H9 (cell line): Measurements from ENCODE around the gene ADGRG1. TPM values are rescaled to one million over a fixed set of nuclear protein-coding genes. Genes with fewer than 3 reads are reported as not detected.

Experiments
- DNase-seq: peaks from one replicate; pipeline ENCODE4 v3.0.0-alpha.2; 2017
- H2AFZ ChIP-seq: one replicate; pipeline ENCODE4 v1.6.1; 2013; ENCODE audit warnings: mild to moderate bottlenecking, low read length, control low read depth, moderate library complexity
- H2AK5ac ChIP-seq: 2 replicates; pipeline ENCODE4 v1.6.1; 2013; ENCODE audit warnings: low read length, control low read depth, mixed read lengths; ENCODE audit not compliant: insufficient read length
- H2BK120ac ChIP-seq: one replicate; pipeline ENCODE4 v1.6.1; 2013; ENCODE audit warnings: low read depth, mild to moderate bottlenecking, low read length, control low read depth, inconsistent platforms; ENCODE audit not compliant: poor library complexity, severe bottlenecking
- H2BK12ac ChIP-seq: 2 replicates; pipeline ENCODE4 v1.6.1; 2013; ENCODE audit warnings: low read length, control low read depth, mixed read lengths, low read depth; ENCODE audit not compliant: insufficient read length
- H2BK15ac ChIP-seq: 2 replicates; pipeline ENCODE4 v1.6.1; 2013; ENCODE audit warnings: low read depth, low read length, control low read depth
- H2BK20ac ChIP-seq: one replicate; pipeline ENCODE4 v1.6.1; 2013; ENCODE audit warnings: low read depth, mild to moderate bottlenecking, low read length, control low read depth, inconsistent platforms; ENCODE audit not compliant: poor library complexity, severe bottlenecking
- H2BK5ac ChIP-seq: 2 replicates; pipeline ENCODE4 v1.6.1; 2013; ENCODE audit warnings: low read length, control low read depth, mixed read lengths; ENCODE audit not compliant: insufficient read length
- H3K14ac ChIP-seq: 2 replicates; pipeline ENCODE4 v1.6.1; 2013; ENCODE audit warnings: low read length, control low read depth; ENCODE audit not compliant: insufficient read depth
- H3K18ac ChIP-seq: 2 replicates; pipeline ENCODE4 v1.6.1; 2013; ENCODE audit warnings: low read depth, mild to moderate bottlenecking, mixed read lengths, low read length, control low read depth; ENCODE audit not compliant: insufficient read length
- H3K23ac ChIP-seq: 2 replicates; pipeline ENCODE4 v1.6.1; 2013; ENCODE audit warnings: low read length, control low read depth, mixed read lengths, low read depth; ENCODE audit not compliant: insufficient read length
- H3K23me2 ChIP-seq: 2 replicates; pipeline ENCODE4 v1.6.1; 2013; ENCODE audit warnings: low read depth, mild to moderate bottlenecking, mixed read lengths, low read length, control low read depth; ENCODE audit not compliant: insufficient read length, poor library complexity, severe bottlenecking
- H3K27ac ChIP-seq: 2 replicates; pipeline ENCODE4 v1.5.1; 2013; ENCODE audit warnings: low read length, control low read depth, mixed read lengths, low read depth; ENCODE audit not compliant: insufficient read length
- H3K27me3 ChIP-seq: 2 replicates; pipeline ENCODE4 v1.6.1; 2013; ENCODE audit warnings: low read length, control low read depth, inconsistent platforms; ENCODE audit not compliant: insufficient read depth
- H3K4ac ChIP-seq: 2 replicates; pipeline ENCODE4 v1.6.1; 2013; ENCODE audit warnings: low read depth, mild to moderate bottlenecking, control low read depth, inconsistent platforms, low read length, moderate library complexity
- H3K4me1 ChIP-seq: 2 replicates; pipeline ENCODE4 v1.6.1; 2013; ENCODE audit warnings: low read length, control low read depth, inconsistent platforms; ENCODE audit not compliant: insufficient read depth
- H3K4me2 ChIP-seq: 2 replicates; pipeline ENCODE4 v1.6.1; 2013; ENCODE audit warnings: low read length, control low read depth, mixed read lengths; ENCODE audit not compliant: insufficient read length, insufficient read depth
- H3K56ac ChIP-seq: 2 replicates; pipeline ENCODE4 v1.6.1; 2013; ENCODE audit warnings: low read depth, mild to moderate bottlenecking, mixed read lengths, low read length, control low read depth; ENCODE audit not compliant: insufficient read length
- H3K79me1 ChIP-seq: 2 replicates; pipeline ENCODE4 v1.6.1; 2013; ENCODE audit warnings: low read depth, mild to moderate bottlenecking, moderate library complexity, low read length, control low read depth, inconsistent platforms; ENCODE audit not compliant: insufficient read depth, poor library complexity, severe bottlenecking
- H3K79me2 ChIP-seq: 2 replicates; pipeline ENCODE4 v1.6.1; 2013; ENCODE audit warnings: low read length, control low read depth, inconsistent platforms; ENCODE audit not compliant: insufficient read depth
- H3K9ac ChIP-seq: 2 replicates; pipeline ENCODE4 v1.6.1; 2013; ENCODE audit warnings: low read length, control low read depth, mixed read lengths; ENCODE audit not compliant: insufficient read length; ENCODE audit errors: extremely low read depth
- H3K9me3 ChIP-seq: one replicate; pipeline ENCODE4 v1.6.1; 2013; ENCODE audit warnings: low read depth, low read length, inconsistent platforms; ENCODE audit not compliant: control insufficient read depth
- H3T11ph ChIP-seq: one replicate; pipeline ENCODE4 v1.6.1; 2013; ENCODE audit warnings: mild to moderate bottlenecking, low read length, control low read depth, inconsistent platforms
- H4K20me1 ChIP-seq: one replicate; pipeline ENCODE4 v1.6.1; 2013; ENCODE audit not compliant: control insufficient read depth, insufficient read length, insufficient read depth
- H4K5ac ChIP-seq: 2 replicates; pipeline ENCODE4 v1.6.1; 2013; ENCODE audit warnings: low read depth, mild to moderate bottlenecking, mixed read lengths, low read length, control low read depth; ENCODE audit not compliant: insufficient read length
- H4K8ac ChIP-seq: replicated peaks from 2 replicates; pipeline ENCODE4 v1.6.1; 2013; ENCODE audit warnings: low read length, control low read depth, mixed read lengths, low read depth; ENCODE audit not compliant: insufficient read length
- H4K91ac ChIP-seq: 2 replicates; pipeline ENCODE4 v1.6.1; 2013; ENCODE audit warnings: low read depth, mild to moderate bottlenecking, moderate library complexity, mixed read lengths, low read length, control low read depth; ENCODE audit not compliant: insufficient read length
- H3K27ac Mint-ChIP-seq, 3 experiments: 2 replicates in 2 of 3; 3 replicates in 1 of 3; pipeline ENCODE4 v1.8.0; 2020 to 2021; ENCODE audit warnings: mixed read lengths in 3 of 3, mild to moderate bottlenecking in 1 of 3, moderate library complexity in 1 of 3
- H3K27me3 Mint-ChIP-seq: 2 replicates; pipeline ENCODE4 v1.8.0; 2021; ENCODE audit warnings: low read depth, mild to moderate bottlenecking, moderate library complexity, mixed read lengths
- H3K36me3 Mint-ChIP-seq, 3 experiments: 2 replicates in 2 of 3; 3 replicates in 1 of 3; pipeline ENCODE4 v1.8.0; 2020 to 2021; ENCODE audit warnings: low read depth in 3 of 3, mixed read lengths in 3 of 3; ENCODE audit not compliant: insufficient read depth in 1 of 3
- H3K4me1 Mint-ChIP-seq, 2 experiments: 2 replicates each; pipeline ENCODE4 v1.8.0; 2020; ENCODE audit warnings: mixed read lengths in 2 of 2
- H3K4me3 Mint-ChIP-seq, 2 experiments: 2 replicates in 1 of 2; 3 replicates in 1 of 2; pipeline ENCODE4 v1.8.0; 2020 to 2021; ENCODE audit warnings: mild to moderate bottlenecking in 2 of 2, mixed read lengths in 2 of 2, moderate library complexity in 1 of 2
- H3K9me3 Mint-ChIP-seq, 2 experiments: 2 replicates in 1 of 2; 3 replicates in 1 of 2; pipeline ENCODE4 v1.8.0; 2020; ENCODE audit warnings: mild to moderate bottlenecking in 2 of 2, mixed read lengths in 2 of 2, moderate library complexity in 1 of 2
- WGBS: extraction: QIAGEN DNeasy Blood & Tissue Kit; methylation state at CpG from one replicate; pipeline ENCODE4 v1.1.7; 2013; ENCODE audit warnings: missing lambda C conversion rate, low lambda C conversion rate, mixed read lengths; ENCODE audit not compliant: insufficient read length; ENCODE audit errors: extremely low coverage; 5-methylcytosine and 5-hydroxymethylcytosine counted together
- total RNA-seq: library from RNA; stranded (reverse); gene quantifications from 2 replicates; pipeline ENCODE4 v1.2.1, GENCODE V29; 2021
- TF ChIP-seq, protein P1 (sequence below): fragments of 200-600 bp; sonication (generic); conservative IDR thresholded peaks from 3 replicates; pipeline ENCODE4 v1.8.0; 2021; ENCODE audit warnings: antibody characterized with exemption, mild to moderate bottlenecking

Gene ADGRG1
- total RNA-seq, 1 experiment from 2014 or later: 1.1 TPM

DNA sequence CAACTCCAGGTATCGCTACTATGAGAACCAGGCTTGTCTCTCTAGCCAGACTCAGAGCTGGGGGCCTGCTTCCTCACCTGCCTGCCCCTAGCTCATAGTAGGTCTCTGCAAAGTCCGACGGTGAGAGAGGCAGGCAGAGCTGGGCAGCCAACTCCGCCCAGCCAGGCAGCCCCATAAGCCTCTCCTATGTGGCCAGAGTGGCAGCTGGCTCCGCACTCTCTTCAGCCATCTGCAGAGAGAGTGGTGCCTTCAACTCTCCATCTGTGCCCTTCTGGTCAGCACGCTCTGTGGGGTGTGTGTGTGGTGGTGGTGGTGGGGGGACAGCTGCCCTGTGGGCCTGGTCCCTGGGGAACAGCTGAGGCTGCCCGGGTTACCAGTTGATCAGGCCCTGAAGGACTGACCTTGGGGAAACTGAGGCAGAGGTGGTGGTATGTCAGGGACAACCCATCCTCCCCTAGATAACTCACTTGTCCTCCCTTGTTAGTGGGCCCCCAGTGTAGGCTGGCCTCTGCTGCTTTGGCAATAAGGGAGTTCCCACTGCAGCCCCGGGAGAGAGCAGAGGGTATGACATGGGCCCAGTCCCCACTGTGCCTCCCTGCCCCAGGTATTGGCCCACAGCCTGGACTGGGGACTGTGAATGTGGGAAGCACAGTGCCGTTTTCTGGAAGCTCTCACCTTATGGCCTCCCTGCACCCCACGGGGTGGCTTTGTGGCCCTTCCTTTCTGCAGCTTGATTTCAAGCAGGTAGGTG is 1.8 kb upstream of the ADGRG1 start:
- no peak overlapping the region for H3K4ac ChIP-seq
- no peak overlapping the region for H4K8ac ChIP-seq
- DNase-seq: no peak
- no peak overlapping the region for H4K91ac ChIP-seq
- Mint-ChIP-seq H3K4me3 (no peak overlapping the region), H3K9me3 (peaks cover 0 to 3% of the 10 kb centered on the region in 2 experiments; a peak in 2 of 5 replicates), H3K27ac (no peak overlapping the region), H3K36me3 (no peaks in the 10 kb centered on the region; a peak in 1 of 7 replicates), H3K27me3 (peaks cover 16% of the 10 kb centered on the region), H3K4me1 (peaks cover 42 to 74% of the 10 kb centered on the region in 2 experiments)
- H4K5ac ChIP-seq: no peak overlapping the region
- no peaks in the 10 kb centered on the region; the same call in 1 of the 2 replicates for H3K4me1 ChIP-seq
- no peak overlapping the region for H3T11ph ChIP-seq
- H3K23ac ChIP-seq: no peak overlapping the region
- TF ChIP-seq, protein P1, sequence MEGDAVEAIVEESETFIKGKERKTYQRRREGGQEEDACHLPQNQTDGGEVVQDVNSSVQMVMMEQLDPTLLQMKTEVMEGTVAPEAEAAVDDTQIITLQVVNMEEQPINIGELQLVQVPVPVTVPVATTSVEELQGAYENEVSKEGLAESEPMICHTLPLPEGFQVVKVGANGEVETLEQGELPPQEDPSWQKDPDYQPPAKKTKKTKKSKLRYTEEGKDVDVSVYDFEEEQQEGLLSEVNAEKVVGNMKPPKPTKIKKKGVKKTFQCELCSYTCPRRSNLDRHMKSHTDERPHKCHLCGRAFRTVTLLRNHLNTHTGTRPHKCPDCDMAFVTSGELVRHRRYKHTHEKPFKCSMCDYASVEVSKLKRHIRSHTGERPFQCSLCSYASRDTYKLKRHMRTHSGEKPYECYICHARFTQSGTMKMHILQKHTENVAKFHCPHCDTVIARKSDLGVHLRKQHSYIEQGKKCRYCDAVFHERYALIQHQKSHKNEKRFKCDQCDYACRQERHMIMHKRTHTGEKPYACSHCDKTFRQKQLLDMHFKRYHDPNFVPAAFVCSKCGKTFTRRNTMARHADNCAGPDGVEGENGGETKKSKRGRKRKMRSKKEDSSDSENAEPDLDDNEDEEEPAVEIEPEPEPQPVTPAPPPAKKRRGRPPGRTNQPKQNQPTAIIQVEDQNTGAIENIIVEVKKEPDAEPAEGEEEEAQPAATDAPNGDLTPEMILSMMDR: no peak
- H3K56ac ChIP-seq: no peak overlapping the region
- no peak overlapping the region for H3K14ac ChIP-seq
- no peak overlapping the region for H2AK5ac ChIP-seq
- H2BK15ac ChIP-seq: no peak overlapping the region
- no peaks in the 10 kb centered on the region for H3K9me3 ChIP-seq
- H2BK120ac ChIP-seq: no peak overlapping the region
- peaks cover 3% of the 10 kb centered on the region for H4K20me1 ChIP-seq
- H3K9ac ChIP-seq: no peak overlapping the region
- no peak overlapping the region for H3K18ac ChIP-seq
- H2BK12ac ChIP-seq: no peak overlapping the region
- H3K27ac ChIP-seq: no peak overlapping the region
- no peak overlapping the region for H3K4me2 ChIP-seq
- peaks cover 3% of the 10 kb centered on the region for H3K23me2 ChIP-seq
- no peak overlapping the region for H2AFZ ChIP-seq
- no peaks in the 10 kb centered on the region for H3K79me2 ChIP-seq
- no CpG with 5 or more reads among the region's 10 CpGs for WGBS
- no peaks in the 10 kb centered on the region for H3K79me1 ChIP-seq
- H2BK20ac ChIP-seq: no peak overlapping the region
- no peak overlapping the region for H2BK5ac ChIP-seq
- no peaks in the 10 kb centered on the region; the same call in 1 of the 2 replicates for H3K27me3 ChIP-seq
